ENCODE results near the gene MAP4K5.

- TF ChIP-seq CTCF (IDR thresholded peaks at IDR 0.05), result peak in 1 of 5 experiments; percentile 21
- TF ChIP-seq POLR2A (IDR thresholded peaks at IDR 0.05), result peak; percentile 42 to 66
These were observed 27.9 kb upstream of the MAP4K5 start, which contains the start of gene ATL1 for GRCh38 chr14:50559990-50560930.
